Esophagus squamous epithelium (tissue), 4 donors: ENCODE results near the gene PRSS56.

Experiments
- POLR2A ChIP-seq, 4 donors: fragments of 450-650 bp; IDR thresholded peaks; one replicate each; pipeline ENCODE4 v1.6.1; 2017; ENCODE audit warnings: antibody characterized with exemption in 4 of 4, mild to moderate bottlenecking in 4 of 4, moderate library complexity in 3 of 4
- TF ChIP-seq, protein P1 (sequence below), 6 experiments: fragments of 450-650 bp in 4 of 6; fragments of 200-600 bp in 2 of 6; sonication (generic) in 2 of 6; IDR thresholded peaks; one replicate each; pipeline ENCODE4 v1.5.1; 2016 to 2019; ENCODE audit warnings: antibody characterized with exemption in 6 of 6, mild to moderate bottlenecking in 4 of 6, moderate library complexity in 4 of 6

DNA sequence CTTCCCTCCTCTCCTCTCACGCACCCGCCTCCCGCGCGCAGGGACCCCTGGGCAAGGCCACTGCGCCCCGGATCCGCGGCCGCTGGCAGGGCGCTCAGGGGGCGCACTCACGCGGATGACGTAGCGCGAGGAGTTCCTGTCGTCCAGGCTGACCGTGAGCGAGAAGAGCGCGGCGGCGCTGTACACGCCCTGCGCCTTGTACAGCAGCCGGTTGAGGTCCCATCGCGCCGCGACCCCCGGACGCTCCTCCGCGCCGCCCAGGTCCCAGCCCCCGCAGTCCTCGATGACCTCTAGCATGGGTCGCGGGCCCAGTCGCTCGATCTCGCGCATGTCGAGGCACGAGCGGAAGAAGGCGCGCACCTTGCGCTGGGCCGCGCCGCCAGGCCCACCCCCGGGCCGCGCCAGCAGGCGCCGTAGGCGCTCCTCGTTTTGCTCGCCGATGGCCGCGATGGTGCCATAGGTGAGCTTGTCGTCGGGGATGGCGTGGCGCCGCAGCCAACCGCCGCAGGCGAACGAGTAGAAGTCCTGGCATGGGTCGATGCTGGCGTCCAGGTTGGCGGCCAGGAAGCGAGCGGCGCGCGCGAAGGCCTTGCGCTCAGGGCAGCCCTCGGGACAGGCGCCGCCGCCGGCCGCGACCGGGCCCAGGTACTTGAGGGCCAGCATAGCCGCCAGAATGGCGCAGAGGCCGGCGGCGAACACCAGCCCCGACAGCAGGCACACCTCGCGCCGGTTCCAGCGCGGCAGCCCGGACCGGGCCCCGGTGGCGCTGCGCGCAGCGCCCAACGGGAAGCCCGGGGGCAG, 34.2 kb upstream of the PRSS56 start:
- TF ChIP-seq, protein P1, sequence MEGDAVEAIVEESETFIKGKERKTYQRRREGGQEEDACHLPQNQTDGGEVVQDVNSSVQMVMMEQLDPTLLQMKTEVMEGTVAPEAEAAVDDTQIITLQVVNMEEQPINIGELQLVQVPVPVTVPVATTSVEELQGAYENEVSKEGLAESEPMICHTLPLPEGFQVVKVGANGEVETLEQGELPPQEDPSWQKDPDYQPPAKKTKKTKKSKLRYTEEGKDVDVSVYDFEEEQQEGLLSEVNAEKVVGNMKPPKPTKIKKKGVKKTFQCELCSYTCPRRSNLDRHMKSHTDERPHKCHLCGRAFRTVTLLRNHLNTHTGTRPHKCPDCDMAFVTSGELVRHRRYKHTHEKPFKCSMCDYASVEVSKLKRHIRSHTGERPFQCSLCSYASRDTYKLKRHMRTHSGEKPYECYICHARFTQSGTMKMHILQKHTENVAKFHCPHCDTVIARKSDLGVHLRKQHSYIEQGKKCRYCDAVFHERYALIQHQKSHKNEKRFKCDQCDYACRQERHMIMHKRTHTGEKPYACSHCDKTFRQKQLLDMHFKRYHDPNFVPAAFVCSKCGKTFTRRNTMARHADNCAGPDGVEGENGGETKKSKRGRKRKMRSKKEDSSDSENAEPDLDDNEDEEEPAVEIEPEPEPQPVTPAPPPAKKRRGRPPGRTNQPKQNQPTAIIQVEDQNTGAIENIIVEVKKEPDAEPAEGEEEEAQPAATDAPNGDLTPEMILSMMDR (IDR thresholded peaks at IDR 0.05), result no peak
- no peak for TF ChIP-seq POLR2A (IDR thresholded peaks at IDR 0.05)
